ENCODE results near the gene ZNF444.
"Not testable (repeated sequence)": the region's sequence is repeated elsewhere in the genome, so short reads cannot be mapped to it uniquely, and the experiment has no call there.

Gene ZNF444

GRCh38 chr19:56174086-56174485 is 33.0 kb downstream of the ZNF444 start:
- DNase-seq (ENCODE audit: low spot score) = no peak
- in situ Hi-C loops (cut with MboI; ENCODE audit: low pct_unique_long_range_greater_than_20kb, low sequenced_read_pairs, unreplicated experiment) = no loop called here
- no peak for TF ChIP-seq CTCF (IDR thresholded peaks at IDR 0.05; ENCODE audit: extremely low read depth, insufficient read depth, missing control alignments)

DNA sequence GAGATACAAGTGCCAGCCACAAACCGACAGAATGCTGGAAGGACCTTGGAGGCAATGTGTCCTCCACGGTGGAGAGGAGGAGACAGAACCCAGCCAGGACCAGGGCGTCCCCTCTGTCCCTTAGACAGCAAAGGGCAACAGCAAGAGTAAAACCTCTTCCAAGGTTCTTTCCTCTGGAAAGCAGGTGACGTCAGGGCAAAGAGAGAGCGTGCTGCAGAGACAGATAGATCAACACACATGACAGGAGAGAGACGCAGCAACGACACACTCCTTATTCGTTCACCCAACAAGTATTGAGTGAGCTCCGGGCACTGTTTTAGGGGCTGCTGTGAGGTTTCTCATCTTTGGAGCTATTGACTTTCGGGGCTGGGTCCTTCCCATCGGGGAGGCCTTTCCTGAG is 33.5 kb downstream of the ZNF444 start:
- TF ChIP-seq CTCF (IDR thresholded peaks at IDR 0.05; ENCODE audit: extremely low read depth, insufficient read depth, missing control alignments) = no peak
- no peak for DNase-seq (ENCODE audit: low spot score)
- in situ Hi-C loops (cut with MboI; ENCODE audit: low pct_unique_long_range_greater_than_20kb, low sequenced_read_pairs, unreplicated experiment) = no loop called here

GRCh38 chr19:56175861-56176307 is 34.8 kb downstream of the ZNF444 start, which contains the start of gene GALP:
GALP (plus strand) TSS chr19:56176008; CDS start chr19:56177109, 1,101 bp downstream.
- in situ Hi-C loops (cut with MboI; ENCODE audit: low pct_unique_long_range_greater_than_20kb, low sequenced_read_pairs, unreplicated experiment); DNase-seq (ENCODE audit: low spot score): not testable (repeated sequence)

DNA sequence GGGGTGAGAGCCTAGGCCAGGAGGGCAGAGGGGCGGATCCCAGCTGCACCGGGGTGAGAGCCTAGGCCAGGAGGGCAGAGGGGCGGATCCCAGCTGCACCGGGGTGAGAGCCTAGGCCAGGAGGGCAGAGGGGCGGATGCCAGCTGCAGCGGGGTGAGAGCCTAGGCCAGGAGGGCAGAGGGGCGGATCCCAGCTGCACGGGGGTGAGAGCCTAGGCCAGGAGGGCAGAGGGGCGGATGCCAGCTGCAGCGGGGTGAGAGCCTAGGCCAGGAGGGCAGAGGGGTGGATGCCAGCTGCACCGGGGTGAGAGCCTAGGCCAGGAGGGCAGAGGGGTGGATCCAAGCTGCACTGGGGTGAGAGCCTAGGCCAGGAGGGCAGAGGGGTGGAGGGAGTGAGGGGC is 35.2 kb downstream of the ZNF444 start:
- DNase-seq (ENCODE audit: low spot score); in situ Hi-C loops (cut with MboI; ENCODE audit: low pct_unique_long_range_greater_than_20kb, low sequenced_read_pairs, unreplicated experiment): not testable (repeated sequence)

- in situ Hi-C loops (cut with MboI; ENCODE audit: low pct_unique_long_range_greater_than_20kb, low sequenced_read_pairs, unreplicated experiment) = no loop called here
- no peak for TF ChIP-seq CTCF (IDR thresholded peaks at IDR 0.05; ENCODE audit: extremely low read depth, insufficient read depth, missing control alignments)
- DNase-seq (ENCODE audit: low spot score) = no peak
Measured at GRCh38 chr19:56176881-56177280, 35.8 kb downstream of the ZNF444 start.

DNA sequence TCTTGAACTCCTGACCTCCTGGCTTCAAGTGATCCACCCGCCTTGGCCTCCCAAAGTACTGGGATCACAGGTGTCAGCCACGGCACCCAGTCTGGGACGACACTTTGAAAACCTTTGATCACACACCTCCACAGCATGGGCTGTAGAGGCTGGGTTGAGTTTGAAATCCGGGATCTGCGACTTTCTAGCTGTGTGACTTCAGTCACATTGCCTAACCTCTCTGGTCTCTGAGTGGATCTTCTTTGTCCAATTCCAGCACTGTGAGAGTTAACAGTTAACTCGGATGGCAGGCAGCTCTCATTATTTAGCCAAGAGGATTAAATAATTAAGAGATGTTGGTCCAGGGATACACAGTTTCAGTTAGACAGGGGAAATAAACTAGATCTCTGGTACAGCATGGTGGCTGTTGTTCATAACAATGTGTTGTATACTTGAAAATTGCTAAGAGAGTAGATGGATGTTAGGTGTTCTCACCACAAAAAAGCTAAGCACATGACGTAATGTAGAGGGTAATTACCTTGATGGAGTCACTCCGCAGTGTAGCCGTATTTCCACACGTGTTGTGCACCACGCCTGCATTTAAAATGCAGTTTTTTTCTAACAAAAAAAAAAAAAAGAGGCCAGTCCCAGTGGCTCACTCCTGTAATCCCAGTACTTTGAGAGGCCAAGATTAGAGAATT is 36.6 kb downstream of the ZNF444 start:
- TF ChIP-seq CTCF (IDR thresholded peaks at IDR 0.05; ENCODE audit: extremely low read depth, insufficient read depth, missing control alignments) = no peak
- in situ Hi-C loops (cut with MboI; ENCODE audit: low pct_unique_long_range_greater_than_20kb, low sequenced_read_pairs, unreplicated experiment) = no loop called here
- DNase-seq (ENCODE audit: low spot score) = no peak

GRCh38 chr19:56189785-56190184 is 48.7 kb downstream of the ZNF444 start:
- DNase-seq (ENCODE audit: low spot score) = no peak
- TF ChIP-seq CTCF (IDR thresholded peaks at IDR 0.05; ENCODE audit: extremely low read depth, insufficient read depth, missing control alignments) = no peak
- in situ Hi-C loops (cut with MboI; ENCODE audit: low pct_unique_long_range_greater_than_20kb, low sequenced_read_pairs, unreplicated experiment) = no loop called here

DNA sequence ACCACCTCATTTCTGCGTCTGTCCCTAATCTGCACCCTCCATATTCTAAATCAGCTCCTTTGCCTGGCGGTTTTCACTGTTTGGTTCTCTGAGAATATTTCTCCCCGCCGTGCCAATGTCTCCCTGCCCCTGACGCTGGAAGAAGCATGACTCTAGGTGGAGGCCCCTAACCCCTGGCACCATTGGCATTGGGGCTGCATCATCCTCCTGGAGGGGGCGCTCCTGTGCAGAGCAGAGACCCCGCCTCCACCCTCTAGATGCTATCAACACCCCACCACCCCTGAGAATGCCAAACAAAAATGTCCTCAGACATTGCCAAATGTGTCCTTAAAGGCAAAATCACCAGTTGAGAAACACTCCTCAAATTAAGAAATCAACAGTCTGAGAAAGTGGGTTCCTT is 50.0 kb downstream of the ZNF444 start:
- in situ Hi-C loops (cut with MboI; ENCODE audit: low pct_unique_long_range_greater_than_20kb, low sequenced_read_pairs, unreplicated experiment) = no loop called here
- no peak for DNase-seq (ENCODE audit: low spot score)
- no peak for TF ChIP-seq CTCF (IDR thresholded peaks at IDR 0.05; ENCODE audit: extremely low read depth, insufficient read depth, missing control alignments)
